GM12878 (cell line): ENCODE measurements around the gene ZNF775. TPM values are rescaled to one million over a fixed set of nuclear protein-coding genes. Genes with fewer than 3 reads are reported as not detected.

ENCODE experiments used
- CREB1 ChIP-seq: IDR thresholded peaks from 2 replicates; pipeline ENCODE4 v1.6.1; 2012; ENCODE audit warnings: low read depth, mild to moderate bottlenecking, inconsistent platforms
- HDAC2 ChIP-seq: fragments of 200-600 bp; sonication (generic); IDR thresholded peaks from 2 replicates; pipeline ENCODE4 v1.6.1; 2017
- SIX5 ChIP-seq: IDR thresholded peaks from 2 replicates; pipeline ENCODE4 v1.6.1; 2011; ENCODE audit warnings: mild to moderate bottlenecking, low read depth, low read length, moderate library complexity; ENCODE audit not compliant: severe bottlenecking
- ZNF217 ChIP-seq: fragments of 450-650 bp; IDR thresholded peaks from 2 replicates; pipeline ENCODE4 v1.6.1; 2017; ENCODE audit warnings: antibody characterized with exemption, mild to moderate bottlenecking
- ZNF622 ChIP-seq: fragments of 450-650 bp; IDR thresholded peaks from 2 replicates; pipeline ENCODE4 v1.6.1; 2017; ENCODE audit warnings: mild to moderate bottlenecking, inconsistent platforms
- ZNF687 ChIP-seq: fragments of 450-650 bp; IDR thresholded peaks from 2 replicates; pipeline ENCODE4 v1.6.1; 2017; ENCODE audit warnings: mild to moderate bottlenecking, moderate library complexity
- polyA plus RNA-seq, 11 experiments: library from polyadenylated mRNA; depleted of rRNA in 4 of 11; unstranded in 6 of 11; stranded (reverse) in 5 of 11; fragments of >200 nt; fragmentation: Nextera tagmentation in 4 of 11; fragmentation: Illumina TruSeq in 1 of 11; extraction: Ambion mirVana in 4 of 11; extraction: Trizol in 1 of 11; gene quantifications; 1 replicate in 1 of 11; 2 replicates in 10 of 11; pipeline versions ENCODE4 v1.2.1 to v1.2.3, GENCODE V29; 2011 to 2016; ENCODE audit warnings: inconsistent platforms in 2 of 11, missing spikeins in 2 of 11, low read depth in 1 of 11
- total RNA-seq, 4 experiments: library from RNA; depleted of rRNA in 3 of 4; stranded (reverse); fragments of >200 nt in 3 of 4; fragmentation: Illumina TruSeq in 1 of 4; extraction: Trizol in 1 of 4; gene quantifications; 2 replicates each; pipeline versions ENCODE4 v1.2.1 to v1.2.3, GENCODE V29; 2013 to 2021
- TF ChIP-seq, protein P1 (sequence below): IDR thresholded peaks from 2 replicates; pipeline ENCODE4 v1.6.1; 2012; ENCODE audit warnings: low read depth, low read length, improper control_type of control experiment

ZNF775 gene
- total and polyA plus RNA-seq, 10 of the 15 experiments (the other 5 are each of a cell fraction or from before 2014, with no cell fraction given): 0.05 to 14.3 (median 2.1) TPM

DNA sequence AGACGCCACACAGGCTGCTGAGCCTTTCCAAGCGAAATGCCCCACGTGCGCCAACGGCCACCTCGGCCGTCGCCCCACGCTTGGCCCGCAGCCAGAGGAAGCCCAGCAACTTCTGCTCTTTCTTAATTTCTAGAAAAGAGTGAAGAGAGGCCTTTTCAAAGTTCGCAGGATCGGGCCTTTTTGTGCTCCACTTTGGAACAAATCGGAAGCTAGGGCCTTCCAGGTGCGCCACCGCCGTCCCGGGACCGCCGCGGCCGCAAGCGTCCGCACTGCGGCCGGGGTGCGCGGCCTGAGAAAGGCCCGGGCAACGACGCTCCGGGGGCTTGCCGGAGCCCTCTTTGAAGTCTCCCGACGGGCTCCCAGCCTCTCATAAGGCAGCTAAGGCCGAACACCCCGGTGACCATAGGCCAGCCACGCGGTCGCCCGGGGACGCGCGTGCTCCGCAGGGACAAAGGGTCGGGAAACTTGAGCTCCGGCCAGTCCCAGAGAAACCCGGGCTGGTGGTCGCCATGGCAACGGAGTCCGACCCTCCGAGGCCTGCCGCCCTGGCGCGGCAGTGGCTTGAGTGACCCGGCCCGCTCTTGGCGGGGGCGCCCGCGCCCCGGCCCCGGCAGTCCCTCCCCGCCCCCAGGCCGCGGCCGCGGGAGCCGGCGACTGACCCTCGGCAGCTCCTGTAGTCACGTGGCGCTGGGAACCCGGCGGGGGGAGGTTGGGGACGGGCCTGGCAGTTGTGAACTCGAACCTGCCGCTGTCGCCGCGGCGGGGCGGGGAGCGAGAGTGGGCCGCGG is 10.8 kb upstream of the ZNF775 start, which contains the start of gene REPIN1 (continued):
- TF ChIP-seq SIX5: peak; percentile 30
- TF ChIP-seq ZNF217: 0 out of 2 replicates have a peak, but pooled peaks have one; percentile 19
- no peak for TF ChIP-seq CREB1
- no peak for TF ChIP-seq HDAC2
- TF ChIP-seq, protein P1, sequence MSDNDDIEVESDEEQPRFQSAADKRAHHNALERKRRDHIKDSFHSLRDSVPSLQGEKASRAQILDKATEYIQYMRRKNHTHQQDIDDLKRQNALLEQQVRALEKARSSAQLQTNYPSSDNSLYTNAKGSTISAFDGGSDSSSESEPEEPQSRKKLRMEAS: peak; percentile 81
- no peak for TF ChIP-seq ZNF622
- TF ChIP-seq ZNF687: peak; percentile 91
- TF ChIP-seq, all 136 proteins: peak for 48
